GM19467 (cell line): Measurements from ENCODE around the gene SRPK1.

Experiments
- ATAC-seq: cut with Tn5 transposase; IDR thresholded peaks from one replicate; pipeline ENCODE4 v1.9.1; 2021; ENCODE audit warnings: mild to moderate bottlenecking, moderate library complexity; ENCODE audit not compliant: unreplicated experiment

Gene SRPK1

DNA sequence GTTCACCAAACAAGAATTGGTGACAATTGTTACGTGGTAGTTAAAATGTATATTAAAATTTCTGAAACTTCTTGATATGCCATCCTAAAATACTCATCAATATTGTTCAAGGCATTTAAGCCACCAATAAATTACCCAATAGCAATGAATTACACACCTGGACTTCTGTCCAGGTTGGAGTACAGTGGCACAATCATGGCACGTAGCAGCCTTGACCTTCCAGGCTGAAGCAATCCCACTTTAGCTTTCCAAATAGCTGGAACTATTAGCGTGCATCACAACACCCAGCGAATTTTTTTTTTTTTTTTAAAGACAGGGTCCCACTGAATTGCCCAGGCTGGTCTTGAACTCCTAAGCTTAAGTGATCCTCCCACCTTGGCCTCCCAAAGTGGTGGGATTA is 17.2 kb downstream of the SRPK1 start:
- no peak for ATAC-seq

DNA sequence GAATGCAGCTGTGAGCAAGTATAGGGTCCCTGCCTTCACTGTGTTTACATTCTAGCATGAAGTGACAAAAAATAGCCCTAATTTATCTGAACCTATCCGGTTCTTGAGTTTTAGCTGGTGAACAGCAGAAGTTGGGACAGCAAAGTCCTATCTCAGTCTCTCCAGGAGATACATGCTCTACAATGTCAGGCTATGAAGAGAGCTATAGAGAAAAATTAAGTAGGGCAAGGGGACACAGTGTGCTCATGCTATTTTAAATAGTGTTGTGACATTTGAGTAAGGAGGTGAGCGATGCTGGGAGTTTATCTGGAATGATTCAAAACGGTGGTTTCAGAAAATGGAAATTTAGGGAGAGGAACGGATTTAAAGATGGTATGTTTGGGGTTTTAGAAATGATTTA is 20.4 kb downstream of the SRPK1 start:
- no peak for ATAC-seq

GRCh38 chr6:35898003-35898402 is 22.9 kb downstream of the SRPK1 start:
- ATAC-seq = no peak

DNA sequence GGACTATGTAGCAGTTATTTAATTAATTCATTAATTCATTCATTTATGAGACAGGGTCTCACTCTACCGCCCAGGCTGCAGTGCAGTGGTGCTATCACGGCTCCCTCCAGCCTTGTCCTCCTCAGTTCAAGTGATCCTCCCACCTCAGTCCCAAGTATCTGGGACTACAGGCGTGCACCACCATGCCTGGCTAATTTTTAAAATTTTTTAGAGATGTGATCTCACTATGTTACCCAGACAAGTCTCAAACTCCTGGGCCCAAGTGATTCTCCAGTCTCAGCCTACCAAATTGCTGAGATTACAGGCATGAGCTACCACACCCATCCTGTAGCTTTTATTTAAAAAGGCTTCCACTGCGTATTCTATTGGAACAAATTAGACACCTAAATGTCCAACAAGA is 23.4 kb downstream of the SRPK1 start:
- ATAC-seq = no peak

GRCh38 chr6:35897036-35897435 is 23.9 kb downstream of the SRPK1 start:
- no peak for ATAC-seq

DNA sequence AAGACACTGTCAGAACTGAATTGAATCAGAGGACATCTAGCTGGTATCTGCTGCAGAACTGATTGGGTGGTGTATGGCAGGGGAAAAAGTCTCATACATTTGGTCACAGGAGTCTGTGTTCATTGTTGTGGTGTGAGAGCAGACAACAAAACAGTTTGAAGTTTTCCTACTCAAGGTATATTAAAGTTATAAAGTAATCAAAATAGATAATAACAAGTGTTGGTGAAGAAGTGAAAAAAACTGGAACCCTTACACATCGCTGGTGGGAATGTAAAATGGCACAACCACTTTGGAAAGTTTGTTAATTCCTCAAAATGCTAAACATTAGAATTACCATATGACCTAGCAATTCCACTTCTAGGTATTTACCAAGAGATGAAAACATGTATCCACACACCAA is 24.7 kb downstream of the SRPK1 start:
- ATAC-seq = no peak

- ATAC-seq = no peak
Measured at GRCh38 chr6:35895560-35895959, 25.3 kb downstream of the SRPK1 start.

GRCh38 chr6:35894776-35895175 is 26.1 kb downstream of the SRPK1 start:
- ATAC-seq = no peak

DNA sequence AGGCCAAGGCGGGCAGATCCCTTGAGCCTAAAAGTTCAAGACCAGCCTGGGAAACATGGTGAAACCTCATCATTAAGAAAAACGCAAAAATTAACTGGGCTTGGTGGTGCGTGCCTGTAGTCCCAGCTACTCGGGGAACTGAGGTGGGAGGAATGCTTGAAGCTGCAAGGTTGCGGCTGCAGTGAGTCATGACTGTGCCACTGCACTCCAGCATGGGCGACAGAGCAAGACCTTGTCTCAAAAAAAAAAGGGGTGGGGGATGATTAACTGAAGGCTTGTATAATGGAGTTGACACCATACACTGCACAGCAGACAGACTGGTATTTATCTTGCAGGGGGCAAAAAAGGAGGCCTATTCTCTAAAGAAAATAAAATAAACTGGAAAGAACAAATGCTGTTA is 27.7 kb downstream of the SRPK1 start:
- no peak for ATAC-seq

GRCh38 chr6:35892482-35892881 is 28.4 kb downstream of the SRPK1 start:
- no peak for ATAC-seq

GRCh38 chr6:35879151-35879550 is 41.7 kb downstream of the SRPK1 start:
- ATAC-seq = no peak

GRCh38 chr6:35876902-35877301 is 44.0 kb downstream of the SRPK1 start:
- no peak for ATAC-seq

DNA sequence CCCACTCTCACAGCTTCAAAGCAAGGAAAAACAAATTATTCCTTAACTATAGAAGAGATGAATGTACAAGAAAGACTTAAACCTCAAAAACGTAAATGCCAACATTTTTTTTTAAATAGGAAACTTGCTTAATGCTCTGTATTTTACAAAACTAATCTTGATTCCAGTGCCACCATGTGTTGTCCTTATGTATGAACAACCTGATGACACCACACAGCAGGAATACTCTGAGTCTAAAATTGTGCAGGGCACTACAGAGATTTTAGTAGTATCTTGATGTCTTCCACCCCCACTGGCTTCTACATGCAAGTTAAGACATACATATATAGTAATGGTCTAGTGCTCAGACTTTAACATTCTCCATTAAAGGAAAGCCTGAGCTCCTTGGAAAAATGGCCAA is 46.2 kb downstream of the SRPK1 start:
- no peak for ATAC-seq

DNA sequence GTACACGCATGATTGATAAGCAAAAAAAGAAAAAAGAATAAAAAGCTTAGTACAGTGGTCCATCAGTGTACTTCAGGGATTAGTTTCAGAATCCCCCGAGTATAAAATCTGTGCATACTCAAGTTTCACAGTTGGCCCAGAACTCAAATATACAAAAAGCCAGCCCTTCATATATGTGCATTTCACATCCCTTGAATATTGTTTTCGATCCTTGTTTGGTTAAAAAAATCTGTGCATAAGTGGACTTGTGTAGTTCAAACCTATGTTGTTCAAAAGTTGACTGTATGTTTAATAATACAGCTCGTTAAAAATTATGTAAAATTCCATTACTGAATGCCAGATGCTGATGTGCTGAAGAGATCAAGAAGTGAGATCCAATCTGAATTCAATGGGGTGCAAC is 61.5 kb downstream of the SRPK1 start:
- ATAC-seq = no peak

DNA sequence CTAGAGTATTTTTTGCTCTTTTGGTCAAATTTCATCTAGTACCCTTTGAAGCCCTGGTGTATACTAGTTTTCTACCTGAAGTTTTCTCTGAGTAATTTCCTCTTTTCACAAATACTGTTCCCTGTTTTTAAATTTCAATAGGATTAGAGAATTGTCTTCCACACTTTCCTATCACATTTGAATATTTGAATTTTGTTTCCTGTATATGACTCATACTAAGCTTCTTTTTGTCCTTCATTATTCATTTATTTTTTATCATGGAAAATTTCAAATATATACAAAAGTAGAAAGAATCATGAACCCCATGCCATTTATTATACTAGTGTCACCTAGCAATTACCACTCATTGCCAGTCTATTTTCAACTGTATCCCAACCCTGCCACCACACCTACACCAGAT is 63.0 kb downstream of the SRPK1 start:
- no peak for ATAC-seq

- ATAC-seq = no peak
Measured at GRCh38 chr6:35856250-35856649, 64.6 kb downstream of the SRPK1 start.

DNA sequence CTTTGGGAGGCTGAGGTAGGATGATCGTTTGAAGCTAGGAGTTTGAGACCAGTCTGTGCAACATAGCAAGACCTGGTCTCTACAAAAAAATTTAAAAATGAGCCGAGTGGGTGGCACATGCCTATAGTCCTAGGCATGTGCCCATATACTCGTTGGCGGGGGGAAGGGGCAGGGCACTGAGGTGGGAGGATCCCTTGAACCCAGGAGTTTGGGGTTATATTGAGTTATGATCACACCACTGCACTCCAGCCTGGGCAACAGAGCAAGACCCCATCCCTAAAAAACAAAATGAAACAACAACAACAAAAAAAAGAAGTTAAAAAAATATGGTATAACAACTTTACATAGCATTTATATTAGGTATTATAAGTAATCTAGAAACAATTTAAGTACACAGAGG is 67.9 kb downstream of the SRPK1 start:
- no peak for ATAC-seq

DNA sequence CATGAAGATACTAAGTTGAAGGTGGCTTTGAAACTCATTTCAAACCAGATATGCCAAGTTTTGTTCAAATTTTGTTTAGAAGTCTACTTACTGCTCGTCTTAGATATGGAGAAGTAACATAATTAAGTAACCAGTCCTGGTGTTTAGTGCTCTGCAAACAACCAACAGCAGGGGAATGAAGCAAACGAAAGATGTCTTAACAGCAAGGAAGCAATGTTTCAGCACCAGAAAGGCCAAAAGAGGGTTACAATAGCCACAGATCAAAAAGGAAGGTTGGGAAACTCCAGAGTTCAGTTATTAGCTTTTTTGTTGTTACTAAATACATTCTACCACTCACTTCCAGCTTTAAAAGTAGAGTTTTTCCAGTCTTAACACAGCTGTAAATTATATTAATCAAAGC is 70.7 kb downstream of the SRPK1 start:
- no peak for ATAC-seq

DNA sequence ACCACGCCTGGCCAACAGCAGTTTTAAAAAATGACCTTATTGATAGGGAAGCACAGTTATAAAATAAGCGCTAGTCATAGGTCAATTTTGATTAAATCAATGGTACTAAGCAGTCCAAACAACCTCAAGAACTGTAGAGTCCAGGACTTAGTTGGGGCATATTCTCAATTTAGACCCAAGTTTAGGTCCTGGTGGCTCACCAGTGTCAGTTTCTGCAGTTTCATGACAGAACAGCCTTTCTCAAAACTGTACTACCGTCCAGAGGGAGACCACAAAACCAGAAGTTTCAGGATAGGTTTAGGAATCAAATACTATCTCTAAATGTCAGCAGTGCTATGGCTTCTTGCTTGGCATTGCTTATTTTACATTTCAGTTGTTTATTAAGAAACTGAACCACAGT is 76.6 kb downstream of the SRPK1 start:
- no peak for ATAC-seq

DNA sequence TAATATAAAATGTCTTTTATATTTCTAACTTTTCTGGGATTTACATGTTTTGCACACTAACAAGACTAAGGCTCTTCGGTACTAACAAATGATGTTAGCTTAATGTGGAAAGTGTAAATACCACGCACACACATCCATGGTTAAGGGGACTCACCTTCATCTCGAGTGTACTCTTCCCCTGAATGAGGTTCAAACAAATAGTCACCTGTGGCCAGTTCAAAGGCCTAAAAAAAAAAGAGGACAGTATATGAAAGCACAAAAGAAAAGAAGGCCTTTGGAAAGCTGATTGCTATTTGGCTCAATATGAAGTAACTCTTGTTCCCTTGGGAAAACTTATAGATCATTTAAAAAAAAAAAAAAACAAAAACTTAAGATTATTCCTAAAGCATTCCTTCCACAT is 78.5 kb downstream of the SRPK1 start:
- no peak for ATAC-seq

DNA sequence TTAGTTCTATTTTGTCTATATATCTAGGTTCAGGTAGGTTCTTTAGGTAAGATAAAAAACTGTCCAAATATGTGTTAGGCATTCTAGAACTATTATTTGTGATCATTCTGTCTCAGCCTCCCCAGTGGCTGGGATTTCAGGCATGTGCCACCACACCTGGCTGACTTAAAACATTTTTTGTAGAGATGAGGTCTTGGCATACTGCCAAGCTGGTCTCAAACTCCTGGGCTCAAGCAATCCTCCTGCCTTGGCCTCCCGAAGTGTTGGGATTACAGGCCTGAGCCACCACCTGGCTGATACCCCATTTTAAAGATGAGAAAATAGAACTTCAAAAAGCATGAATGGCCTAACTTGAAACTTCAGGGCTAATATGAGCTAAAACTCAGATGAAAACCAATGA is 81.9 kb downstream of the SRPK1 start:
- ATAC-seq = no peak

DNA sequence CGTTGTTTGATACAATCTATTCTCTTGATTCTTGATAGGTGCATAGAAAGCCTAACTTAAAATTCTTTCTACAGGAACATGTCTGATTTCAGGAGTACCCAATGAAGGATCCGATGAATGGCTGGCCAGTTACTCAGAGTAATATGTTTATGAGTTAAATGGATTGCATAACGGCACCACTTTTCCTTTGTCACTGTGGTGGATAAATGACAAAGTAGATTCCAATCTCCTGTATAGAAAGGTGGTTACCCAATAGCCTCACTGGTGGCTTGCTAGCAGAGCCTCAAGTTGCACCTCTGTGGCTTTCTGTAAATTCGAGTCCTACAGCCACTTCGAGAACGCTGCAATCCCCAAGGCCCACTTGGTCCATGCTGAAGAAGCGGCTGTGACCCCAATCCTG is 87.4 kb downstream of the SRPK1 start:
- no peak for ATAC-seq

GRCh38 chr6:35831257-35832007 is 89.5 kb downstream of the SRPK1 start:
- ATAC-seq = no peak
